ENCODE data around the gene CASP7. TPM values are rescaled to one million over a fixed set of nuclear protein-coding genes. Genes with fewer than 3 reads are reported as not detected.

Gene CASP7
- polyA plus RNA-seq (2013, experiment 1 of 2) = 20.4 TPM
- 20.7 TPM for polyA plus RNA-seq (2013, experiment 2 of 2)

- Histone ChIP-seq H3K36me3 (ENCODE audit: control insufficient read depth in 1 of 2, insufficient read depth in 2 of 2, low read depth in 1 of 2, low read length in 2 of 2) (peaks cover 0 to 15% of the 10 kb centered on the region in 2 experiments), H2AFZ (ENCODE audit: low read depth, low read length) (peak within 1 kb of the TSS; percentile 90), H3K9me3 (ENCODE audit: control insufficient read depth, low read length) (peaks cover 3% of the 10 kb centered on the region), H3K23ac (ENCODE audit: low read length in 2 of 2) (peak within 1 kb of the TSS; percentile 0 to 99), H2BK12ac (ENCODE audit: low read length in 2 of 2) (peak within 1 kb of the TSS; percentile 6 to 83), H2BK15ac (ENCODE audit: low read depth, poor library complexity, severe bottlenecking) (peak within 1 kb of the TSS; percentile 55), H3K4me2 (ENCODE audit: low read length, poor library complexity, severe bottlenecking) (peak within 1 kb of the TSS; percentile 72), H4K8ac (ENCODE audit: low read length) (peak within 1 kb of the TSS; percentile 94), H3K27ac (ENCODE audit: low read length, poor library complexity, severe bottlenecking) (peak within 1 kb of the TSS; percentile 83), H3K4me1 (ENCODE audit: control insufficient read depth, insufficient read depth, low read depth, low read length) (peaks cover 8% of the 10 kb centered on the region), H2AK5ac (ENCODE audit: low read length, severe bottlenecking) (no peak within 1 kb of the TSS), H3K14ac (ENCODE audit: low read length in 2 of 2) (peak within 1 kb of the TSS in 1 of 2 experiments; percentile 99), H2BK5ac (ENCODE audit: low read depth, low read length, poor library complexity, severe bottlenecking) (peak within 1 kb of the TSS; percentile 96), H4K91ac (ENCODE audit: low read length) (peak within 1 kb of the TSS; percentile 98), H3K18ac (ENCODE audit: low read depth in 1 of 2, low read length in 2 of 2) (peak within 1 kb of the TSS; percentile 96 to 99), H3K4ac (ENCODE audit: low read depth in 1 of 2, low read length in 2 of 2) (peak within 1 kb of the TSS; percentile 62 to 71), H3K4me3 (ENCODE audit: insufficient read depth in 1 of 2, low read depth in 1 of 2, low read length in 2 of 2) (peak within 1 kb of the TSS; percentile 94 to 99), H3K27me3 (ENCODE audit: control insufficient read depth in 1 of 2, insufficient read depth in 1 of 2, low read length in 2 of 2) (no peaks in the 10 kb centered on the region), H3K79me1 (replicated peaks; ENCODE audit: low read length, poor library complexity, severe bottlenecking) (peaks cover 4% of the 10 kb centered on the region), H3K9ac (ENCODE audit: low read length) (peak within 1 kb of the TSS; percentile 97), H2BK120ac (ENCODE audit: low read depth, low read length) (peak within 1 kb of the TSS; percentile 90)
- peak; percentile 93 for DNase-seq
- WGBS = under 1% methylated on average over 58 of the region's 68 CpGs
Measured at GRCh38 chr10:113679463-113680189, at the start of gene CASP7. Gene CASP7 (plus strand): TSS chr10:113679912. CDS start chr10:113697494, 17,582 bp downstream.

GRCh38 chr10:113630929-113631533 lies 48.7 kb upstream of the CASP7 start:
- Histone ChIP-seq H3K23ac (ENCODE audit: low read length in 2 of 2) (no peak overlapping the region), H4K91ac (ENCODE audit: low read length) (no peak overlapping the region), H2AFZ (ENCODE audit: low read depth, low read length) (no peak overlapping the region), H2BK120ac (ENCODE audit: low read depth, low read length) (no peak overlapping the region), H2BK15ac (ENCODE audit: low read depth, poor library complexity, severe bottlenecking) (no peak overlapping the region), H3K27me3 (ENCODE audit: control insufficient read depth in 1 of 2, insufficient read depth in 1 of 2, low read length in 2 of 2) (peaks cover 19 to 33% of the 10 kb centered on the region in 2 experiments), H3K79me1 (replicated peaks; ENCODE audit: low read length, poor library complexity, severe bottlenecking) (no peaks in the 10 kb centered on the region), H3K4me3 (ENCODE audit: insufficient read depth in 1 of 2, low read depth in 1 of 2, low read length in 2 of 2) (no peak overlapping the region), H3K9me3 (ENCODE audit: control insufficient read depth, low read length) (peaks cover 8% of the 10 kb centered on the region), H3K4me1 (ENCODE audit: control insufficient read depth, insufficient read depth, low read depth, low read length) (no peaks in the 10 kb centered on the region), H3K36me3 (ENCODE audit: control insufficient read depth in 1 of 2, insufficient read depth in 2 of 2, low read depth in 1 of 2, low read length in 2 of 2) (no peaks in the 10 kb centered on the region), H3K18ac (ENCODE audit: low read depth in 1 of 2, low read length in 2 of 2) (no peak overlapping the region), H3K27ac (ENCODE audit: low read length, poor library complexity, severe bottlenecking) (no peak overlapping the region), H3K4ac (ENCODE audit: low read depth in 1 of 2, low read length in 2 of 2) (no peak overlapping the region), H3K14ac (ENCODE audit: low read length in 2 of 2) (no peak overlapping the region), H3K4me2 (ENCODE audit: low read length, poor library complexity, severe bottlenecking) (no peak overlapping the region), H2AK5ac (ENCODE audit: low read length, severe bottlenecking) (no peak overlapping the region), H4K8ac (ENCODE audit: low read length) (no peak overlapping the region), H3K9ac (ENCODE audit: low read length) (no peak overlapping the region), H2BK12ac (ENCODE audit: low read length in 2 of 2) (no peak overlapping the region), H2BK5ac (ENCODE audit: low read depth, low read length, poor library complexity, severe bottlenecking) (no peak overlapping the region)
- no peak for DNase-seq
- WGBS = 90% methylated on average over 5 of the region's 5 CpGs

- no peaks in the 10 kb centered on the region for H3K36me3 ChIP-seq (ENCODE audit: control insufficient read depth in 1 of 2, insufficient read depth in 2 of 2, low read depth in 1 of 2, low read length in 2 of 2)
- no peak overlapping the region for H3K4me2 ChIP-seq (ENCODE audit: low read length, poor library complexity, severe bottlenecking)
- WGBS = 63% methylated on average over 5 of the region's 6 CpGs
- peaks cover 8% of the 10 kb centered on the region for H3K9me3 ChIP-seq (ENCODE audit: control insufficient read depth, low read length)
- no peak overlapping the region for H3K14ac ChIP-seq (ENCODE audit: low read length in 2 of 2)
- H4K91ac ChIP-seq (ENCODE audit: low read length) = no peak overlapping the region
- H3K79me1 ChIP-seq (replicated peaks; ENCODE audit: low read length, poor library complexity, severe bottlenecking) = no peaks in the 10 kb centered on the region
- H2BK12ac ChIP-seq (ENCODE audit: low read length in 2 of 2) = no peak overlapping the region
- no peak overlapping the region for H3K27ac ChIP-seq (ENCODE audit: low read length, poor library complexity, severe bottlenecking)
- DNase-seq = no peak
- peaks cover 12 to 25% of the 10 kb centered on the region in 2 experiments for H3K27me3 ChIP-seq (ENCODE audit: control insufficient read depth in 1 of 2, insufficient read depth in 1 of 2, low read length in 2 of 2)
- no peak overlapping the region for H3K9ac ChIP-seq (ENCODE audit: low read length)
- H2BK15ac ChIP-seq (ENCODE audit: low read depth, poor library complexity, severe bottlenecking) = no peak overlapping the region
- no peak overlapping the region for H4K8ac ChIP-seq (ENCODE audit: low read length)
- no peak overlapping the region for H3K18ac ChIP-seq (ENCODE audit: low read depth in 1 of 2, low read length in 2 of 2)
- no peaks in the 10 kb centered on the region for H3K4me1 ChIP-seq (ENCODE audit: control insufficient read depth, insufficient read depth, low read depth, low read length)
- H2AFZ ChIP-seq (ENCODE audit: low read depth, low read length) = no peak overlapping the region
- no peak overlapping the region for H3K23ac ChIP-seq (ENCODE audit: low read length in 2 of 2)
- H3K4me3 ChIP-seq (ENCODE audit: insufficient read depth in 1 of 2, low read depth in 1 of 2, low read length in 2 of 2) = no peak overlapping the region
- no peak overlapping the region for H3K4ac ChIP-seq (ENCODE audit: low read depth in 1 of 2, low read length in 2 of 2)
- H2AK5ac ChIP-seq (ENCODE audit: low read length, severe bottlenecking) = no peak overlapping the region
- H2BK5ac ChIP-seq (ENCODE audit: low read depth, low read length, poor library complexity, severe bottlenecking) = no peak overlapping the region
- H2BK120ac ChIP-seq (ENCODE audit: low read depth, low read length) = no peak overlapping the region
Measured at GRCh38 chr10:113631684-113632367, 47.9 kb upstream of the CASP7 start.

GRCh38 chr10:113639966-113640365 lies 39.7 kb upstream of the CASP7 start:
- Histone ChIP-seq H3K9me3 (ENCODE audit: control insufficient read depth, low read length) (peaks cover under 1% of the 10 kb centered on the region), H3K4me1 (ENCODE audit: control insufficient read depth, insufficient read depth, low read depth, low read length) (no peaks in the 10 kb centered on the region), H3K4me2 (ENCODE audit: low read length, poor library complexity, severe bottlenecking) (no peak overlapping the region), H4K91ac (ENCODE audit: low read length) (no peak overlapping the region), H3K9ac (ENCODE audit: low read length) (no peak overlapping the region), H2BK120ac (ENCODE audit: low read depth, low read length) (no peak overlapping the region), H3K27ac (ENCODE audit: low read length, poor library complexity, severe bottlenecking) (no peak overlapping the region), H3K4ac (ENCODE audit: low read depth in 1 of 2, low read length in 2 of 2) (no peak overlapping the region), H2AK5ac (ENCODE audit: low read length, severe bottlenecking) (no peak overlapping the region), H3K27me3 (ENCODE audit: control insufficient read depth in 1 of 2, insufficient read depth in 1 of 2, low read length in 2 of 2) (peaks cover 0 to 14% of the 10 kb centered on the region in 2 experiments), H2AFZ (ENCODE audit: low read depth, low read length) (no peak overlapping the region), H3K36me3 (ENCODE audit: control insufficient read depth in 1 of 2, insufficient read depth in 2 of 2, low read depth in 1 of 2, low read length in 2 of 2) (no peaks in the 10 kb centered on the region), H2BK15ac (ENCODE audit: low read depth, poor library complexity, severe bottlenecking) (no peak overlapping the region), H3K18ac (ENCODE audit: low read depth in 1 of 2, low read length in 2 of 2) (no peak overlapping the region), H2BK5ac (ENCODE audit: low read depth, low read length, poor library complexity, severe bottlenecking) (no peak overlapping the region), H4K8ac (ENCODE audit: low read length) (no peak overlapping the region), H3K4me3 (ENCODE audit: insufficient read depth in 1 of 2, low read depth in 1 of 2, low read length in 2 of 2) (no peak overlapping the region), H3K23ac (ENCODE audit: low read length in 2 of 2) (no peak overlapping the region), H3K79me1 (replicated peaks; ENCODE audit: low read length, poor library complexity, severe bottlenecking) (no peaks in the 10 kb centered on the region), H3K14ac (ENCODE audit: low read length in 2 of 2) (no peak overlapping the region), H2BK12ac (ENCODE audit: low read length in 2 of 2) (no peak overlapping the region)
- 79% methylated on average over 3 of the region's 3 CpGs for WGBS
- no peak for DNase-seq

All from mesenchymal stem cell (in vitro differentiated cells and primary cell).